PC-9 (cell line): Measurements from ENCODE around the gene CMSS1. TPM values are rescaled to one million over a fixed set of nuclear protein-coding genes. Genes with fewer than 3 reads are reported as not detected.

Experiments
- BruUV-seq: library from RNA; stranded (reverse); fragments of 400-500 nt; replicated peaks from 2 replicates; lab custom pipeline; 2021; lab: Mats Ljungman, UMichigan
- CTCF ChIA-PET: fragments of 300-600 bp; sonication (Branson Sonifier 250); formaldehyde crosslinking; loops from one replicate; lab custom pipeline; 2022; ENCODE audit warnings: antibody characterized with exemption; lab: Charles Lee
- POLR2A ChIA-PET: fragments of 300-600 bp; sonication (Branson Sonifier 250); formaldehyde crosslinking; loops from one replicate; lab custom pipeline; 2022; ENCODE audit warnings: antibody characterized with exemption; ENCODE audit not compliant: unreplicated experiment; lab: Charles Lee
- DNase-seq, 2 experiments: peaks; one replicate each; pipeline versions ENCODE4 v3.0.0 to v3.0.0-alpha.2; 2015 to 2022; ENCODE audit warnings: mixed read lengths in 1 of 2
- H2AFZ ChIP-seq: fragments of 200-600 bp; sonication (generic); 2 replicates; pipeline ENCODE4 v1.8.1; 2017; ENCODE audit warnings: antibody characterized with exemption
- H3F3A ChIP-seq: fragments of 200-600 bp; sonication (generic); 2 replicates; pipeline ENCODE4 v1.8.1; 2017; ENCODE audit warnings: antibody characterized with exemption, mild to moderate bottlenecking, low read depth; ENCODE audit not compliant: insufficient read depth
- H3K27ac ChIP-seq: fragments of 200-600 bp; sonication (generic); 2 replicates; pipeline ENCODE4 v1.6.1; 2016; ENCODE audit warnings: mixed run types
- H3K27me3 ChIP-seq: fragments of 200-600 bp; sonication (generic); 2 replicates; pipeline ENCODE4 v1.6.1; 2016; ENCODE audit warnings: low read depth, mixed run types; ENCODE audit not compliant: insufficient read depth
- H3K36me3 ChIP-seq: fragments of 200-600 bp; sonication (generic); 2 replicates; pipeline ENCODE4 v1.6.1; 2016; ENCODE audit warnings: low read depth, mixed run types
- H3K4me1 ChIP-seq: fragments of 200-600 bp; sonication (generic); replicated peaks from 2 replicates; pipeline ENCODE4 v1.6.1; 2016; ENCODE audit warnings: mixed run types; ENCODE audit not compliant: insufficient read depth
- H3K4me2 ChIP-seq: fragments of 200-600 bp; sonication (generic); 2 replicates; pipeline ENCODE4 v1.6.1; 2017; ENCODE audit warnings: mixed run types
- H3K4me3 ChIP-seq: fragments of 200-600 bp; sonication (generic); 2 replicates; pipeline ENCODE4 v1.6.1; 2016; ENCODE audit warnings: mixed run types
- H3K79me2 ChIP-seq: fragments of 200-600 bp; sonication (generic); 2 replicates; pipeline ENCODE4 v1.6.1; 2017; ENCODE audit warnings: low read depth, mixed run types
- H3K9me2 ChIP-seq: fragments of 200-600 bp; sonication (generic); 2 replicates; pipeline ENCODE4 v1.8.1; 2017; ENCODE audit warnings: mild to moderate bottlenecking; ENCODE audit not compliant: insufficient read depth
- H3K9me3 ChIP-seq: fragments of 200-600 bp; sonication (generic); 2 replicates; pipeline ENCODE4 v1.8.1; 2016; ENCODE audit warnings: low read depth; ENCODE audit not compliant: insufficient read depth
- H4K20me1 ChIP-seq: fragments of 200-600 bp; sonication (generic); 2 replicates; pipeline ENCODE4 v1.8.1; 2017; ENCODE audit not compliant: insufficient read depth
- EZH2 ChIP-seq: fragments of 200-600 bp; sonication (generic); IDR thresholded peaks from 2 replicates; pipeline ENCODE4 v1.8.0; 2017; ENCODE audit warnings: antibody characterized with exemption, low read depth
- intact Hi-C: fragments of 100-400 bp; cut with micrococcal nuclease; formaldehyde crosslinking; loops from one replicate; pipeline ENCODE4 v1.10.0; 2022; ENCODE audit not compliant: unreplicated experiment
- total RNA-seq: library from RNA; stranded (reverse); gene quantifications from 2 replicates; pipeline ENCODE4 v1.2.3, GENCODE V29; 2021
- TF ChIP-seq, protein P1 (sequence below): fragments of 200-600 bp; sonication (generic); conservative IDR thresholded peaks from 2 replicates; pipeline ENCODE4 v1.6.1; 2017; ENCODE audit warnings: mixed run types, antibody characterized with exemption, mild to moderate bottlenecking, moderate library complexity

The CMSS1 gene
- total RNA-seq, 1 experiment from 2014 or later = 98.9 TPM

DNA sequence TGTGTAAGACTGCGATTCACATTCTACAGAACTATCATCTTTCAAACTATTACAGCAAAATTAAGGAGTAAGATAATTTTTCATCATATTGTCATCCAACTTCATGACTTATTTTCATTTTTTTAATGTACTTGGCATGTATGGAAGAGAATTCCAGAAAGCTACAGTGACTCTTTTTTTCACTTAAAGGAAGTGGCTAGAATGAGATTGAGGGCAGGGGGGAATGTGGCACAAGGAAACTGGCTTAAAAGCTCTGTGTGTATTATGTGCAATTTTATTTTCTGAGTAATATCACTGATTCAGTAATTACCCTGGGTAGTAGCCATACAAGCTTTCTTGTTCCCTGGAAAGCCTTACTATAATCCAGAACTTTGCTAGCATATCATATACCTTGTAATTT, 202.1 kb downstream of the CMSS1 start:
- Histone ChIP-seq H3K4me1 (no peaks in the 10 kb centered on the region), H3F3A (no peaks in the 10 kb centered on the region), H3K4me3 (no peak overlapping the region), H3K79me2 (no peaks in the 10 kb centered on the region), H3K9me3 (peaks cover 6% of the 10 kb centered on the region; the same call in 1 of the 2 replicates), H3K4me2 (no peak overlapping the region), H3K36me3 (no peaks in the 10 kb centered on the region), H3K27ac (no peak overlapping the region), H4K20me1 (no peaks in the 10 kb centered on the region), H3K9me2 (no peaks in the 10 kb centered on the region), H3K27me3 (no peaks in the 10 kb centered on the region), H2AFZ (no peak overlapping the region)
- ChIA-PET POLR2A (no interaction called here), CTCF (no interaction called here)
- DNase-seq = no peak
- intact Hi-C loops = no loop called here
- no peak for TF ChIP-seq EZH2
- TF ChIP-seq, protein P1, sequence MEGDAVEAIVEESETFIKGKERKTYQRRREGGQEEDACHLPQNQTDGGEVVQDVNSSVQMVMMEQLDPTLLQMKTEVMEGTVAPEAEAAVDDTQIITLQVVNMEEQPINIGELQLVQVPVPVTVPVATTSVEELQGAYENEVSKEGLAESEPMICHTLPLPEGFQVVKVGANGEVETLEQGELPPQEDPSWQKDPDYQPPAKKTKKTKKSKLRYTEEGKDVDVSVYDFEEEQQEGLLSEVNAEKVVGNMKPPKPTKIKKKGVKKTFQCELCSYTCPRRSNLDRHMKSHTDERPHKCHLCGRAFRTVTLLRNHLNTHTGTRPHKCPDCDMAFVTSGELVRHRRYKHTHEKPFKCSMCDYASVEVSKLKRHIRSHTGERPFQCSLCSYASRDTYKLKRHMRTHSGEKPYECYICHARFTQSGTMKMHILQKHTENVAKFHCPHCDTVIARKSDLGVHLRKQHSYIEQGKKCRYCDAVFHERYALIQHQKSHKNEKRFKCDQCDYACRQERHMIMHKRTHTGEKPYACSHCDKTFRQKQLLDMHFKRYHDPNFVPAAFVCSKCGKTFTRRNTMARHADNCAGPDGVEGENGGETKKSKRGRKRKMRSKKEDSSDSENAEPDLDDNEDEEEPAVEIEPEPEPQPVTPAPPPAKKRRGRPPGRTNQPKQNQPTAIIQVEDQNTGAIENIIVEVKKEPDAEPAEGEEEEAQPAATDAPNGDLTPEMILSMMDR = no peak
- no TSS peak for BruUV-seq

DNA sequence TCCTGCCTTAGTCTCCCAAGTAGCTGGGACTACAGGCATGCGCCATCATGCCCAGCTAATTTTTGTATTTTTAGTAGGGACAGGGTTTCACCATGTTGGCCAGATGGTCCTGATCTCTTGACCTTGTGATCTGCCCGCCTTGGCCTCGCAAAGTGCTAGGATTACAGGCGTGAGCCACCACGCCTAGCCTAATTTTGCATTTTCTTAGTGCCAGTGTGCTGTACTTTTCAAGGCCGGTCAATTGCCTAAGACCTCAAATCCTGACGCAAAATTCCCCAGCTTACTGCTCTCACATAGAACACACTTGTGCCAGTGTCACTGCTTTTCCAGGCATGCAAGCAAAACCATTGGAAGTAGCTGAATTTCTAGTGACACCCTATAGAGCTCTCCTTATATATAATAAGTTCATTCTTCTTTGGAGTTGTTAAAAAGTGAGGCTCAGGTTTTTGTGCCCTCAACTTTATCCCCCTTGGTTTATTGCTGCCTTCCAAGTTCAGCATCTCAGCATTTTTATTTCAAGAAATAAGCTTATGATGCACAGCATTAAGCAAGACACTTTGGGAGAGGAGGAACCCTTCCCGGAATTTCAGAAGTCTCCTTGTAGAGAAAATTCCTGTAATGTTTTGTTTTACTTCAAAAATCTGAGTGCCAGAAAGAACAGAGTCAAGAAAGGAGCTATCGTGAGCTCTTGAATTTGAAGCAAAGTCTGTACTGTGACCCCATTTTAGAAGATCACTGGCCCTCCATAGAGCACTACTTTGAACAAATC, 203.4 kb downstream of the CMSS1 start:
- H3K79me2 ChIP-seq = no peaks in the 10 kb centered on the region
- CTCF ChIA-PET = interaction anchor here (0.6 kb wide), 1 partner anchor 9 kb away, joined by 12 read pairs; no protein-coding TSS in a partner anchor
- POLR2A ChIA-PET = interaction anchor here (0.5 kb wide), 1 partner anchor 20 kb away, joined by 3 read pairs; no protein-coding TSS in a partner anchor
- H4K20me1 ChIP-seq = no peaks in the 10 kb centered on the region
- H3F3A ChIP-seq = no peaks in the 10 kb centered on the region
- H3K9me3 ChIP-seq = no peaks in the 10 kb centered on the region
- TF ChIP-seq, protein P1 = no peak
- no peak for TF ChIP-seq EZH2
- H3K4me2 ChIP-seq = no peak overlapping the region
- H2AFZ ChIP-seq = no peak overlapping the region
- no peak for DNase-seq
- intact Hi-C loops = no loop called here
- no peak overlapping the region for H3K27ac ChIP-seq
- H3K4me1 ChIP-seq = no peaks in the 10 kb centered on the region
- no peaks in the 10 kb centered on the region for H3K27me3 ChIP-seq
- H3K9me2 ChIP-seq = no peaks in the 10 kb centered on the region
- H3K4me3 ChIP-seq = no peak overlapping the region
- H3K36me3 ChIP-seq = no peaks in the 10 kb centered on the region
- BruUV-seq = no TSS peak

DNA sequence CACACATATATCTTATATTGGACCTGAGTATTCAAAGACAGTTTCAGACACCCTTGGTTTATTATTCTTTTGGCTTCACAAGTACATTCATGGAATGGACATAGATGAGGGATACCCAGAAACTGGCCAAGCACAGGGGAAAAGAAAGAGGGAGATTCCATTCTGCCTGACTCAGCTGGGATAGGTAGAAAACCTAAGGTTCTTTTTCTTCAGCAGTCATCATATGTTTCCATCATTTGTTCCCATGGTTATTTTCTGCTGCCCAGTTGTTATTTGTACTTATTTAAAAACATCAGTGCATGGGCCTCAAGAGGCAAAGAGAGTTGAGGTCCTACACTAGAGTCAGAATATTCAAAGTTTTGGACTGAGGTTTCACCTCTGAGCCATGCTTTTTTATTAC, 204.8 kb downstream of the CMSS1 start:
- no peaks in the 10 kb centered on the region for H3F3A ChIP-seq
- intact Hi-C loops = no loop called here
- H3K36me3 ChIP-seq = no peaks in the 10 kb centered on the region
- no peaks in the 10 kb centered on the region for H4K20me1 ChIP-seq
- no peaks in the 10 kb centered on the region for H3K9me3 ChIP-seq
- DNase-seq = no peak
- CTCF ChIA-PET = interaction anchor here (0.6 kb wide), 1 partner anchor 190 kb away, joined by 7 read pairs; no protein-coding TSS in a partner anchor
- no peak overlapping the region for H2AFZ ChIP-seq
- peaks cover 3% of the 10 kb centered on the region; the same call in 1 of the 2 replicates for H3K9me2 ChIP-seq
- no peak for TF ChIP-seq EZH2
- TF ChIP-seq, protein P1 = no peak
- POLR2A ChIA-PET = interaction anchor here (0.6 kb wide), 1 partner anchor 7 kb away, joined by 3 read pairs; no protein-coding TSS in a partner anchor
- no peak overlapping the region for H3K4me3 ChIP-seq
- H3K4me2 ChIP-seq = no peak overlapping the region
- H3K79me2 ChIP-seq = no peaks in the 10 kb centered on the region
- H3K27me3 ChIP-seq = no peaks in the 10 kb centered on the region
- H3K4me1 ChIP-seq = no peaks in the 10 kb centered on the region
- no TSS peak for BruUV-seq
- no peak overlapping the region for H3K27ac ChIP-seq
